CD4-positive, alpha-beta T cell (primary cell): ENCODE measurements around the gene LSAMP. TPM values are rescaled to one million over a fixed set of nuclear protein-coding genes. Genes with fewer than 3 reads are reported as not detected.

Source experiments
- ATAC-seq: fragments of 200-7000 bp; cut with Tn5 transposase; one replicate; pipeline ENCODE4 v1.10.0; 2022; ENCODE audit warnings: mild to moderate bottlenecking; ENCODE audit not compliant: poor library complexity
- CTCF ChIA-PET: fragments of 350-600 bp; sonication (Branson Sonifier 250); formaldehyde crosslinking; loops from one replicate; lab custom pipeline; 2021; ENCODE audit warnings: antibody characterized with exemption, inconsistent platforms; lab: Charles Lee
- POLR2A ChIA-PET: fragments of 350-600 bp; sonication (Branson Sonifier 250); formaldehyde crosslinking; loops from one replicate; lab custom pipeline; 2021; ENCODE audit warnings: antibody characterized with exemption, inconsistent platforms; lab: Charles Lee
- DNase-seq, 14 experiments: peaks; one replicate each; pipeline ENCODE4 v3.0.0-alpha.2; 2013 to 2020; ENCODE audit warnings: mixed read lengths in 2 of 14
- H3K27ac ChIP-seq, 2 donors: one replicate each; pipeline versions ENCODE4 v1.5.1 to v1.7.0; 2013; ENCODE audit warnings: low read length in 2 of 2, low read depth in 1 of 2, mild to moderate bottlenecking in 1 of 2
- H3K27me3 ChIP-seq, 2 experiments: 1 replicate in 1 of 2; 2 replicates in 1 of 2; pipeline versions ENCODE4 v1.6.1 to v1.7.0; 2013; ENCODE audit warnings: low read length in 2 of 2, control low read depth in 1 of 2, mild to moderate bottlenecking in 1 of 2, moderate library complexity in 1 of 2; ENCODE audit not compliant: insufficient read depth in 2 of 2, control insufficient read depth in 1 of 2
- H3K36me3 ChIP-seq: one replicate; pipeline ENCODE4 v1.6.1; 2013; ENCODE audit warnings: low read length, control low read depth; ENCODE audit not compliant: insufficient read depth
- H3K4me1 ChIP-seq: one replicate; pipeline ENCODE4 v1.6.1; 2013; ENCODE audit warnings: low read length, control low read depth; ENCODE audit not compliant: insufficient read depth
- H3K4me3 ChIP-seq: one replicate; pipeline ENCODE4 v1.5.1; 2013; ENCODE audit warnings: mild to moderate bottlenecking, low read length, moderate library complexity
- H3K9me3 ChIP-seq, 2 experiments: 1 replicate in 1 of 2; 2 replicates in 1 of 2; pipeline versions ENCODE4 v1.6.1 to v1.7.0; 2013; ENCODE audit warnings: low read length in 2 of 2, mild to moderate bottlenecking in 2 of 2, control low read depth in 1 of 2, moderate library complexity in 1 of 2; ENCODE audit not compliant: control insufficient read depth in 1 of 2, insufficient read depth in 1 of 2
- H3K27ac Mint-ChIP-seq: one replicate; pipeline ENCODE4 v1.8.0; 2020; ENCODE audit warnings: mixed read lengths
- H3K27me3 Mint-ChIP-seq: one replicate; pipeline ENCODE4 v1.8.0; 2021; ENCODE audit warnings: mixed read lengths
- H3K36me3 Mint-ChIP-seq: one replicate; pipeline ENCODE4 v1.8.0; 2021; ENCODE audit warnings: low read depth, mixed read lengths
- H3K4me1 Mint-ChIP-seq: one replicate; pipeline ENCODE4 v1.8.0; 2021; ENCODE audit warnings: low read depth, mixed read lengths
- H3K4me3 Mint-ChIP-seq: one replicate; pipeline ENCODE4 v1.8.0; 2020; ENCODE audit warnings: mild to moderate bottlenecking, mixed read lengths
- H3K9me3 Mint-ChIP-seq: one replicate; pipeline ENCODE4 v1.8.0; 2020; ENCODE audit warnings: mixed read lengths
- CTCF ChIP-seq: fragments of 200-600 bp; IDR thresholded peaks from one replicate; pipeline ENCODE4 v1.8.0; 2022; ENCODE audit warnings: antibody characterized with exemption, mild to moderate bottlenecking
- intact Hi-C, 2 experiments: fragments of 100-400 bp; cut with DNase I in 1 of 2; cut with micrococcal nuclease in 1 of 2; formaldehyde crosslinking; loops; one replicate each; pipeline versions ENCODE4 v1.15.1 to v1.9.0; 2023 to 2025; cut with DNase I, micrococcal nuclease
- total RNA-seq, 174 experiments: library from RNA in 2 of 174; stranded (reverse) in 2 of 174; gene quantifications; one replicate each; pipeline ENCODE4 v1.2.3 and lab custom pipeline; 2021 to 2026

LSAMP gene
- total RNA-seq, 2 experiments from 2014 or later: not detected

GRCh38 chr3:116341381-116341780 is 103.9 kb downstream of the LSAMP start:
- Histone ChIP-seq H3K27ac (no peak overlapping the region), H3K9me3 (no peaks in the 10 kb centered on the region), H3K4me1 (no peaks in the 10 kb centered on the region), H3K27me3 (no peaks in the 10 kb centered on the region), H3K4me3 (no peak overlapping the region), H3K36me3 (no peaks in the 10 kb centered on the region)
- H3K9me3 Mint-ChIP-seq: peaks cover 5% of the 10 kb centered on the region
- H3K27ac Mint-ChIP-seq: no peak overlapping the region
- intact Hi-C loops: no loop called here
- no peaks in the 10 kb centered on the region for H3K36me3 Mint-ChIP-seq
- CTCF ChIA-PET: no interaction called here
- no peak for TF ChIP-seq CTCF
- ATAC-seq (no peak), DNase-seq (no peak)
- no peaks in the 10 kb centered on the region for H3K27me3 Mint-ChIP-seq
- no peak overlapping the region for H3K4me3 Mint-ChIP-seq
- no peaks in the 10 kb centered on the region for H3K4me1 Mint-ChIP-seq
- POLR2A ChIA-PET: no interaction called here

- H3K27ac Mint-ChIP-seq: no peak overlapping the region
- Histone ChIP-seq H3K27ac (no peak overlapping the region), H3K27me3 (no peaks in the 10 kb centered on the region), H3K4me3 (no peak overlapping the region), H3K9me3 (no peaks in the 10 kb centered on the region), H3K36me3 (no peaks in the 10 kb centered on the region), H3K4me1 (no peaks in the 10 kb centered on the region)
- H3K9me3 Mint-ChIP-seq: peaks cover 5% of the 10 kb centered on the region
- ATAC-seq (no peak), DNase-seq (no peak)
- no peak overlapping the region for H3K4me3 Mint-ChIP-seq
- no peaks in the 10 kb centered on the region for H3K4me1 Mint-ChIP-seq
- no peaks in the 10 kb centered on the region for H3K36me3 Mint-ChIP-seq
- POLR2A ChIA-PET: no interaction called here
- H3K27me3 Mint-ChIP-seq: no peaks in the 10 kb centered on the region
- CTCF ChIA-PET: no interaction called here
- no peak for TF ChIP-seq CTCF
- intact Hi-C loops: no loop called here
Observed at GRCh38 chr3:116340680-116341216, 104.5 kb downstream of the LSAMP start.

- Mint-ChIP-seq H3K9me3 (peaks cover 5% of the 10 kb centered on the region), H3K27me3 (no peaks in the 10 kb centered on the region), H3K4me1 (no peaks in the 10 kb centered on the region), H3K27ac (no peak overlapping the region), H3K4me3 (no peak overlapping the region), H3K36me3 (no peaks in the 10 kb centered on the region)
- intact Hi-C loops: no loop called here
- ChIA-PET POLR2A (no interaction called here), CTCF (no interaction called here)
- H3K27me3 ChIP-seq: no peaks in the 10 kb centered on the region
- no peaks in the 10 kb centered on the region for H3K36me3 ChIP-seq
- H3K4me1 ChIP-seq: no peaks in the 10 kb centered on the region
- no peak overlapping the region for H3K27ac ChIP-seq
- no peak overlapping the region for H3K4me3 ChIP-seq
- no peaks in the 10 kb centered on the region for H3K9me3 ChIP-seq
- DNase-seq (no peak), ATAC-seq (no peak)
- no peak for TF ChIP-seq CTCF
Observed at GRCh38 chr3:116339441-116340028, 105.8 kb downstream of the LSAMP start.
